HEK293 (cell line): Measurements from ENCODE around the gene TNNC2.

ENCODE experiments used
- CTCF ChIA-PET: fragments of 350-600 bp; formaldehyde crosslinking; extraction: SDS; loops from one replicate; lab custom pipeline; 2021; ENCODE audit warnings: antibody characterized with exemption; lab: Yijun Ruan, JAX
- POLR2A ChIA-PET: fragments of 300-600 bp; formaldehyde crosslinking; extraction: SDS; loops from one replicate; lab custom pipeline; 2020; ENCODE audit warnings: antibody characterized with exemption, inconsistent platforms; lab: Yijun Ruan, JAX
- H3K27ac ChIP-seq: fragments of 200-500 bp; sonication (Bioruptor generic); 2 replicates; pipeline ENCODE4 v1.5.1; 2014; ENCODE audit warnings: low read depth, low read length, control low read depth, inconsistent platforms; ENCODE audit errors: extremely low read depth
- H3K36me3 ChIP-seq, 2 experiments: fragments of 200-500 bp in 1 of 2; sonication (Bioruptor generic) in 1 of 2; 1 replicate in 1 of 2; 2 replicates in 1 of 2; pipeline ENCODE4 v1.5.1; 2014 to 2017; ENCODE audit warnings: inconsistent platforms in 2 of 2, low read length in 2 of 2; ENCODE audit not compliant: control insufficient read depth in 2 of 2, insufficient read depth in 1 of 2
- H3K4me1 ChIP-seq: fragments of 200-500 bp; sonication (Bioruptor generic); 2 replicates; pipeline ENCODE4 v1.5.1; 2014; ENCODE audit warnings: mild to moderate bottlenecking, low read length, inconsistent platforms; ENCODE audit not compliant: control insufficient read depth, insufficient read depth
- H3K4me3 ChIP-seq: 2 replicates; pipeline ENCODE4 v1.5.1; 2011; ENCODE audit warnings: low read depth, mild to moderate bottlenecking, control low read depth, low read length, moderate library complexity
- H3K9me3 ChIP-seq: fragments of 200-500 bp; sonication (Bioruptor generic); 2 replicates; pipeline ENCODE4 v1.5.1; 2014; ENCODE audit warnings: low read depth, low read length, inconsistent platforms; ENCODE audit not compliant: control insufficient read depth, insufficient read depth
- HOXD13 ChIP-seq: sonication (generic); formaldehyde crosslinking; IDR thresholded peaks from 2 replicates; pipeline ENCODE4 v1.8.0; 2022; ENCODE audit warnings: missing genetic modification reagents, borderline replicate concordance
- PRDM1 ChIP-seq: fragments of 450-650 bp; formaldehyde crosslinking; IDR thresholded peaks from 2 replicates; pipeline ENCODE4; 2016; ENCODE audit warnings: missing biosample characterization, missing genetic modification characterization
- TRIM28 ChIP-seq: IDR thresholded peaks from 2 replicates; pipeline ENCODE4 v1.6.1; 2011; ENCODE audit warnings: low read length, control low read depth, borderline replicate concordance
- YY2 ChIP-seq: fragments of 450-650 bp; formaldehyde crosslinking; IDR thresholded peaks from 2 replicates; pipeline ENCODE4 v1.5.1; 2016; ENCODE audit warnings: missing biosample characterization, missing genetic modification characterization
- ZBTB8A ChIP-seq: fragments of 450-650 bp; formaldehyde crosslinking; IDR thresholded peaks from 2 replicates; pipeline ENCODE4 v1.5.1; 2016; ENCODE audit warnings: missing biosample characterization, missing genetic modification characterization
- ZFP3 ChIP-seq: fragments of 450-650 bp; formaldehyde crosslinking; IDR thresholded peaks from 2 replicates; pipeline ENCODE4 v1.5.1; 2016; ENCODE audit warnings: low read depth, missing biosample characterization, missing genetic modification characterization
- ZFP69B ChIP-seq: fragments of 450-650 bp; formaldehyde crosslinking; IDR thresholded peaks from 2 replicates; pipeline ENCODE4 v1.5.1; 2016; ENCODE audit warnings: missing biosample characterization, missing genetic modification characterization
- ZIC2 ChIP-seq: fragments of 450-650 bp; formaldehyde crosslinking; IDR thresholded peaks from 2 replicates; pipeline ENCODE4 v1.5.1; 2016; ENCODE audit warnings: missing biosample characterization, missing genetic modification characterization
- ZNF112 ChIP-seq: fragments of 450-650 bp; formaldehyde crosslinking; IDR thresholded peaks from 2 replicates; pipeline ENCODE4 v1.5.0; 2017; ENCODE audit warnings: missing biosample characterization, missing genetic modification characterization
- ZNF214 ChIP-seq: fragments of 450-650 bp; formaldehyde crosslinking; IDR thresholded peaks from 2 replicates; pipeline ENCODE4 v1.5.1; 2017; ENCODE audit warnings: missing biosample characterization, mild to moderate bottlenecking, missing genetic modification characterization, borderline replicate concordance
- ZNF223 ChIP-seq: fragments of 450-650 bp; formaldehyde crosslinking; IDR thresholded peaks from 2 replicates; pipeline ENCODE4 v1.5.1; 2016; ENCODE audit warnings: missing biosample characterization, missing genetic modification characterization
- ZNF426 ChIP-seq: fragments of 450-650 bp; formaldehyde crosslinking; IDR thresholded peaks from 2 replicates; pipeline ENCODE4 v1.5.1; 2017; ENCODE audit warnings: missing biosample characterization, missing genetic modification characterization, mild to moderate bottlenecking, inconsistent platforms, moderate library complexity
- ZNF544 ChIP-seq: fragments of 450-650 bp; formaldehyde crosslinking; IDR thresholded peaks from 2 replicates; pipeline ENCODE4 v1.5.0; 2017; ENCODE audit warnings: missing biosample characterization, missing genetic modification characterization
- TF ChIP-seq, protein P1 (sequence below): fragments of 450-650 bp; formaldehyde crosslinking; IDR thresholded peaks from 2 replicates; pipeline ENCODE4 v1.5.1; 2016; ENCODE audit warnings: missing biosample characterization, missing genetic modification characterization
- TF ChIP-seq, protein P2 (sequence below): fragments of 450-650 bp; formaldehyde crosslinking; IDR thresholded peaks from 2 replicates; pipeline ENCODE4 v1.5.1; 2016; ENCODE audit warnings: missing biosample characterization, missing genetic modification characterization
- TF ChIP-seq, protein P3 (sequence below): fragments of 450-650 bp; formaldehyde crosslinking; IDR thresholded peaks from 2 replicates; pipeline ENCODE4 v1.5.1; 2016; ENCODE audit warnings: missing biosample characterization, missing genetic modification characterization
- TF ChIP-seq, protein P4 (sequence below): fragments of 450-650 bp; IDR thresholded peaks from 2 replicates; pipeline ENCODE4 v1.5.1; 2018; ENCODE audit warnings: missing biosample characterization, mild to moderate bottlenecking, missing genetic modification characterization
- TF ChIP-seq, protein P5 (sequence below): fragments of 450-650 bp; formaldehyde crosslinking; IDR thresholded peaks from 2 replicates; pipeline ENCODE4 v1.5.1; 2016; ENCODE audit warnings: missing biosample characterization, missing genetic modification characterization

Gene TNNC2

DNA sequence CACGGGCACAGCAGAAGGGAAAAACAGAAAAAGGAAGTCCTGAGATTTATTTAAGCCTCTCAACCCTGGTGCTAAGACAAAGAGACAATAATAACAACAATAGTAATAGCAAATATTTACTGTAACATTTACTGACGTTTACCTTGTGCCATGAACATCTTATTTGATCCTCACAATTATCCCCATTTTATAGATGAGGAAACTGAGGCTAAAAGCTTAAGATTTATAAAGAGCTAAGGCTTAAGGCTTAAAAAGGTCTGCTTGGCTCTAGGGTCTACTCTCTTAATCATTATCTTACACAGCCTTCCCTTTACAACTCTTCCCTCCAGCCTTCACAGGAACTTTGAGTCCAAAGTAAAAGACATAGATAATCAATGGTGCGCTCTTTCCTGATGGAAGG is 38.8 kb downstream of the TNNC2 start:
- H3K36me3 ChIP-seq, result no peaks in the 10 kb centered on the region; a peak in 1 of 3 replicates
- CTCF ChIA-PET, result interaction anchor here (0.6 kb wide), 2 partner anchors 18 to 195 kb away, joined by 3 to 4 read pairs; no protein-coding TSS in a partner anchor
- TF ChIP-seq ZNF112 (tag by site-specific recombination) (no peak), ZBTB8A (tag by site-specific recombination) (no peak), ZNF544 (tag by site-specific recombination) (no peak), ZFP69B (no peak), ZNF214 (tag by site-specific recombination) (no peak), ZNF223 (no peak), ZNF426 (tag by site-specific recombination) (no peak), YY2 (tag by site-specific recombination) (no peak), TRIM28 (no peak), HOXD13 (no peak), PRDM1 (no peak)
- TF ChIP-seq, protein P1, sequence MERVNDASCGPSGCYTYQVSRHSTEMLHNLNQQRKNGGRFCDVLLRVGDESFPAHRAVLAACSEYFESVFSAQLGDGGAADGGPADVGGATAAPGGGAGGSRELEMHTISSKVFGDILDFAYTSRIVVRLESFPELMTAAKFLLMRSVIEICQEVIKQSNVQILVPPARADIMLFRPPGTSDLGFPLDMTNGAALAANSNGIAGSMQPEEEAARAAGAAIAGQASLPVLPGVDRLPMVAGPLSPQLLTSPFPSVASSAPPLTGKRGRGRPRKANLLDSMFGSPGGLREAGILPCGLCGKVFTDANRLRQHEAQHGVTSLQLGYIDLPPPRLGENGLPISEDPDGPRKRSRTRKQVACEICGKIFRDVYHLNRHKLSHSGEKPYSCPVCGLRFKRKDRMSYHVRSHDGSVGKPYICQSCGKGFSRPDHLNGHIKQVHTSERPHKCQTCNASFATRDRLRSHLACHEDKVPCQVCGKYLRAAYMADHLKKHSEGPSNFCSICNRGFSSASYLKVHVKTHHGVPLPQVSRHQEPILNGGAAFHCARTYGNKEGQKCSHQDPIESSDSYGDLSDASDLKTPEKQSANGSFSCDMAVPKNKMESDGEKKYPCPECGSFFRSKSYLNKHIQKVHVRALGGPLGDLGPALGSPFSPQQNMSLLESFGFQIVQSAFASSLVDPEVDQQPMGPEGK (tag by site-specific recombination), result no peak
- TF ChIP-seq, protein P2, sequence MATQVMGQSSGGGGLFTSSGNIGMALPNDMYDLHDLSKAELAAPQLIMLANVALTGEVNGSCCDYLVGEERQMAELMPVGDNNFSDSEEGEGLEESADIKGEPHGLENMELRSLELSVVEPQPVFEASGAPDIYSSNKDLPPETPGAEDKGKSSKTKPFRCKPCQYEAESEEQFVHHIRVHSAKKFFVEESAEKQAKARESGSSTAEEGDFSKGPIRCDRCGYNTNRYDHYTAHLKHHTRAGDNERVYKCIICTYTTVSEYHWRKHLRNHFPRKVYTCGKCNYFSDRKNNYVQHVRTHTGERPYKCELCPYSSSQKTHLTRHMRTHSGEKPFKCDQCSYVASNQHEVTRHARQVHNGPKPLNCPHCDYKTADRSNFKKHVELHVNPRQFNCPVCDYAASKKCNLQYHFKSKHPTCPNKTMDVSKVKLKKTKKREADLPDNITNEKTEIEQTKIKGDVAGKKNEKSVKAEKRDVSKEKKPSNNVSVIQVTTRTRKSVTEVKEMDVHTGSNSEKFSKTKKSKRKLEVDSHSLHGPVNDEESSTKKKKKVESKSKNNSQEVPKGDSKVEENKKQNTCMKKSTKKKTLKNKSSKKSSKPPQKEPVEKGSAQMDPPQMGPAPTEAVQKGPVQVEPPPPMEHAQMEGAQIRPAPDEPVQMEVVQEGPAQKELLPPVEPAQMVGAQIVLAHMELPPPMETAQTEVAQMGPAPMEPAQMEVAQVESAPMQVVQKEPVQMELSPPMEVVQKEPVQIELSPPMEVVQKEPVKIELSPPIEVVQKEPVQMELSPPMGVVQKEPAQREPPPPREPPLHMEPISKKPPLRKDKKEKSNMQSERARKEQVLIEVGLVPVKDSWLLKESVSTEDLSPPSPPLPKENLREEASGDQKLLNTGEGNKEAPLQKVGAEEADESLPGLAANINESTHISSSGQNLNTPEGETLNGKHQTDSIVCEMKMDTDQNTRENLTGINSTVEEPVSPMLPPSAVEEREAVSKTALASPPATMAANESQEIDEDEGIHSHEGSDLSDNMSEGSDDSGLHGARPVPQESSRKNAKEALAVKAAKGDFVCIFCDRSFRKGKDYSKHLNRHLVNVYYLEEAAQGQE (tag by site-specific recombination), result no peak
- TF ChIP-seq, all 188 proteins: peak for 0
- POLR2A ChIA-PET, result no interaction called here
- H3K4me3 ChIP-seq, result no peak overlapping the region
- no peak overlapping the region for H3K27ac ChIP-seq
- no peaks in the 10 kb centered on the region for H3K9me3 ChIP-seq
- no peaks in the 10 kb centered on the region for H3K4me1 ChIP-seq

DNA sequence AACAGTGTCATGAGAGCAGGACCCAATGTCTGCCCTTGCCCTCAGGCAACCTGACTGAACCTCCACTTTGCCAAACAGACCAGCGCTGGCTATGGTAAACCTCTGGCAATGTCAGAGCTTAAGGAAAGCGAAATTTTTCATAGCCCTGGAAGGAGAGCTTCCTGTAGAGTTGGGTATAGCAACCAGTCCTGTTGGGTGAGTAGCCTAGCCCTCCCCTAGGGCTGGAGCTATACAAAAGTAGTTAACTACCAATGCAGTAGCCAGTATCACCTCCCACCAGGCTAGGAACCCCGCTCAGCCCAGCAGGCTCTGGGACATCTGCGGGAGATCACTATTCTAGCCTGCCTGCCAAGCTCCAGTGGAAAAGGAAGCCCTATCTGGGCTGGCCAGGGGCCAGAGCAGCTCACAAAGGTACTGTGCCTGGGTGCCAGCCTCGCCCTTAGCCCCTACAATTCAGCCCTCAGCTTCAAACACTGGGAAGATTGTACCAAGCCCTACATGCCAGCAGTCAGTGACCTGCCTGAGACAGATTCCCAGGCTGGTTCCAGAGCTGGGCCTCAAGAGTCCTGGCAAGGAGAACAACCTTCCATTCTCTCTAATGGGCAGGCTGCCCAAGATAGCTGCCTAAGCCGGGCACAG is 43.3 kb downstream of the TNNC2 start:
- TF ChIP-seq, protein P3, sequence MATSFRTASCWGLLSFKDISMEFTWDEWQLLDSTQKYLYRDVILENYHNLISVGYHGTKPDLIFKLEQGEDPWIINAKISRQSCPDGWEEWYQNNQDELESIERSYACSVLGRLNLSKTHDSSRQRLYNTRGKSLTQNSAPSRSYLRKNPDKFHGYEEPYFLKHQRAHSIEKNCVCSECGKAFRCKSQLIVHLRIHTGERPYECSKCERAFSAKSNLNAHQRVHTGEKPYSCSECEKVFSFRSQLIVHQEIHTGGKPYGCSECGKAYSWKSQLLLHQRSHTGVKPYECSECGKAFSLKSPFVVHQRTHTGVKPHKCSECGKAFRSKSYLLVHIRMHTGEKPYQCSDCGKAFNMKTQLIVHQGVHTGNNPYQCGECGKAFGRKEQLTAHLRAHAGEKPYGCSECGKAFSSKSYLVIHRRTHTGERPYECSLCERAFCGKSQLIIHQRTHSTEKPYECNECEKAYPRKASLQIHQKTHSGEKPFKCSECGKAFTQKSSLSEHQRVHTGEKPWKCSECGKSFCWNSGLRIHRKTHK, result no peak
- TF ChIP-seq ZFP3 (no peak), ZIC2 (tag by site-specific recombination) (peak; percentile 80)
- TF ChIP-seq, protein P4, sequence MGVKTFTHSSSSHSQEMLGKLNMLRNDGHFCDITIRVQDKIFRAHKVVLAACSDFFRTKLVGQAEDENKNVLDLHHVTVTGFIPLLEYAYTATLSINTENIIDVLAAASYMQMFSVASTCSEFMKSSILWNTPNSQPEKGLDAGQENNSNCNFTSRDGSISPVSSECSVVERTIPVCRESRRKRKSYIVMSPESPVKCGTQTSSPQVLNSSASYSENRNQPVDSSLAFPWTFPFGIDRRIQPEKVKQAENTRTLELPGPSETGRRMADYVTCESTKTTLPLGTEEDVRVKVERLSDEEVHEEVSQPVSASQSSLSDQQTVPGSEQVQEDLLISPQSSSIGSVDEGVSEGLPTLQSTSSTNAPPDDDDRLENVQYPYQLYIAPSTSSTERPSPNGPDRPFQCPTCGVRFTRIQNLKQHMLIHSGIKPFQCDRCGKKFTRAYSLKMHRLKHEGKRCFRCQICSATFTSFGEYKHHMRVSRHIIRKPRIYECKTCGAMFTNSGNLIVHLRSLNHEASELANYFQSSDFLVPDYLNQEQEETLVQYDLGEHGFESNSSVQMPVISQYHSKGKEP, result no peak
- TF ChIP-seq, protein P5, sequence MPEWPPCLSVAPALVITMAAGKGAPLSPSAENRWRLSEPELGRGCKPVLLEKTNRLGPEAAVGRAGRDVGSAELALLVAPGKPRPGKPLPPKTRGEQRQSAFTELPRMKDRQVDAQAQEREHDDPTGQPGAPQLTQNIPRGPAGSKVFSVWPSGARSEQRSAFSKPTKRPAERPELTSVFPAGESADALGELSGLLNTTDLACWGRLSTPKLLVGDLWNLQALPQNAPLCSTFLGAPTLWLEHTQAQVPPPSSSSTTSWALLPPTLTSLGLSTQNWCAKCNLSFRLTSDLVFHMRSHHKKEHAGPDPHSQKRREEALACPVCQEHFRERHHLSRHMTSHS (tag by site-specific recombination), result no peak
- peaks cover 12% of the 10 kb centered on the region for H3K4me1 ChIP-seq
- no peaks in the 10 kb centered on the region for H3K9me3 ChIP-seq
- POLR2A ChIA-PET, result no interaction called here
- no peaks in the 10 kb centered on the region for H3K36me3 ChIP-seq
- H3K4me3 ChIP-seq, result no peak overlapping the region
- no peak overlapping the region for H3K27ac ChIP-seq
- CTCF ChIA-PET, result interaction anchor here (1.5 to 1.7 kb wide), 2 partner anchors 13 to 16 kb away, joined by 7 read pairs; no protein-coding TSS in a partner anchor
